GM12892 (cell line): Measurements from ENCODE around the gene RPL10.

Experiments
- POLR2A ChIP-seq: IDR thresholded peaks from 2 replicates; pipeline ENCODE4 v1.6.1; 2011; ENCODE audit warnings: low read depth, low read length, control low read depth
- POLR2AphosphoS5 ChIP-seq: IDR thresholded peaks from 2 replicates; pipeline ENCODE4 v1.6.1; 2011; ENCODE audit warnings: low read depth, low read length, control low read depth

DNA sequence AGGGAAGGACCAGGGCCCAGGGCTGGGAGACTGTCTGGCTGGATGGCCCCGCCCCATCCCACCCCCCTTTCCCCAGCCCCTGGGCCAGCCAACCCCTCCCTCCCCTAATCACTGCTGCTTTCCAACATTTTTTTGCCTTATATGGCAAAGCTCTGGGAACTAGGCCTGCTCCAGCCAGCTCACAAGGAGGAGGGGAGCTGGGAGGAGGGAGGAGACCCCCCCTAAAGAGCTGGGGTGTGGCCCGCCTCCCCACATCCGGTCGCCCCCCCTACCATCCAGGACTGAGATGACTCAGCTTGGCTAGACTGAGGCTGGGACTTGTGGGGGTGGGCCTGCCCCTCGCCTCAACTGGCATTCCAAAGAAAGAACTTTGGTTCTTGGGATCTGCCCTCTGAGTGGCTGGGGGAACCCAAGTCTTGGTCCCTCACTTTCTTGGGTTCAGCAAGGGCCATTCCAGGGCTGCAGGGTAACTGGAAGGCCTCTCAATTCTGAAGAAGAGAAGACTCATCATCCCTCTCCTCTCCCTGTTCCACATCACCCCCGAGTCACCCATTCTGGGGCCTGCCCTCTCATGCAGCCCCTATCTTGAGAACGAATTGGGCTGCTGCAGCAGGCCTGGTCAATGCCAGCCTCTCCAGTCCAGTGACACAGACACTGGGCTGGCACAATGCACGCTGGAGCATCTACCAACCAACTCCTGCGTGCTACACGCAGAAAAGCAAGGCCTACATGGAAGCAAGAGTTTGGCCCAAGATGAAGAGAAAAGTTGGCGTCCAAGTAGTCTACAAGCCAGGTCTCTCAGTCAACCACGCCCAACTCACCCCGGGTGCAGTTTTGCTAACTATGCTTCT, 28.5 kb upstream of the RPL10 start:
- TF ChIP-seq POLR2AphosphoS5 (no peak), POLR2A (no peak)
